Left renal pelvis (tissue), 4 donors: ENCODE measurements around the gene GNA14. TPM values are rescaled to one million over a fixed set of nuclear protein-coding genes. Genes with fewer than 3 reads are reported as not detected.
"Not testable (repeated sequence)": the region's sequence is repeated elsewhere in the genome, so short reads cannot be mapped to it uniquely, and the experiment has no call there.

Source experiments
- DNase-seq, 4 donors: peaks; one replicate each; pipeline ENCODE4 v3.0.0-alpha.2; 2013; ENCODE audit warnings: low read depth in 4 of 4, low spot score in 3 of 4
- polyA plus RNA-seq, 4 donors: library from polyadenylated mRNA; unstranded; fragments of 120-200 nt; gene quantifications; one replicate each; pipeline ENCODE4 v1.2.1, GENCODE V29; 2013; ENCODE audit not compliant: insufficient read length in 4 of 4

Gene GNA14
- polyA plus RNA-seq, 4 donors = 6.4 to 21.8 (median 14.2) TPM

DNA sequence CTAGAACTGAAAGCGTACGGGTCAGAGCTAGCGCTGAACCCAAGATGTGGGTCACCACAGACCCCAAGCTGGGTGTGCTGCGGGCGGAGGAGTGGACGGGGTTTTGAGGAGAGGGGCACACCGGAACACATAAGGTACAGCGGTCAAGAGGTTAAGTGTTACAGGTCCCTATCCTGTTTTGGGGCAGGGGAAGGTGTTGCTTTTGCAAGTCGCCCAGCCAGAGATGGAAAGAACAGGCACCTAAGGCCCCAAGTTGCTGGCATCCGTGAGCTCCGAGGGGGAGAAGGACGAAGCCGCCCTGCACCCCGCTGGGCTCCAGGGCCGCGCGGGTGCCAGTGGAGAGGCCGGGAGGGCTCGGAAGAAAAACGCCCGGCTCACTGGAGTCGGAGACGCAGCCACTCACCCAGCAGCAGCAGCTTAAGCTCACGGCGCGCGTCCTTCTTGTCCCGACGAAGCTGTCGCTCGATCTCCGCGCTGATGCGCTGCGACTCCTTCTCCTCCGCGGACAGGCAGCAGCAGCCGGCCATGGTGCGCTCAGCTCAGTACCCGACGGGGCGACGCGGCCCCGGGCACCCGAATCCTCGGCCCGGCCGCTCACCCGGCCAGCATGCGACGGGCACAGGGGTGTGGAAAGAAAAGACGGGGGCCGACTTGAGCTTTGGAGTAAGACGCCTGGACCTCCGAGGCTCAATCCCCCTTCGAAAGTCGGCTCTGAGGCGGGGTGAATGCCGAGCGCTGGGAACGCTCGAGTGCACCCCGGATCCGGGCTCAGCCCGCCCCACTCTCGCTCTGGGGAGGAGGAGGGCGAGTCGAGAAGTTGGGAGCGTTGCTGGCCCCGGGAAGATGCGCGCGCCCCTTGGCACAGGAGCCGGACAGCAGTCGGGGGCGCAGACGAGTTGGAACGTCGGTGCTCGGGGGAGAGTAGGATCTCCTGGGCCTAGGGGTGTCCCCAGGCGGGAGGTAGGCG lies 572 bp downstream of the GNA14 start:
- DNase-seq = no peak

DNA sequence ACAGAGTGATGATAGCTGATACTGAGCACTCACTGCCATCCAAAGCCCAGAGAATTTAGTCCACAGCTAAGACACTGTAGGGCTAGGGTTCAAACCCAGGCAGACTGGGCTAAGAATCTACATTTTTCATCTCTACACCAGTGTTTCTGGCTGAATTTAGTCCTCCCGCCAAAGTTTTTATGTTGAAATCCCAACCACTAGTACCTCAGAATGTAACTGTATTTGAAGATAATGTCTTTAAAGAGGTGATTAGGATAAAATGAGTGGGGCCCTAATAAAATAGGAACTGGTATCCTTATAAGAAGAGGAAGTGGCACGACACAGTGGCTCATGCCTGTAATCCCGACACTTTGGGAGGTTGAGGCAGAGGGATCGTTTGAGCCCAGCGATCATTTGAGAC lies 4.3 kb downstream of the GNA14 start:
- no peak for DNase-seq

DNA sequence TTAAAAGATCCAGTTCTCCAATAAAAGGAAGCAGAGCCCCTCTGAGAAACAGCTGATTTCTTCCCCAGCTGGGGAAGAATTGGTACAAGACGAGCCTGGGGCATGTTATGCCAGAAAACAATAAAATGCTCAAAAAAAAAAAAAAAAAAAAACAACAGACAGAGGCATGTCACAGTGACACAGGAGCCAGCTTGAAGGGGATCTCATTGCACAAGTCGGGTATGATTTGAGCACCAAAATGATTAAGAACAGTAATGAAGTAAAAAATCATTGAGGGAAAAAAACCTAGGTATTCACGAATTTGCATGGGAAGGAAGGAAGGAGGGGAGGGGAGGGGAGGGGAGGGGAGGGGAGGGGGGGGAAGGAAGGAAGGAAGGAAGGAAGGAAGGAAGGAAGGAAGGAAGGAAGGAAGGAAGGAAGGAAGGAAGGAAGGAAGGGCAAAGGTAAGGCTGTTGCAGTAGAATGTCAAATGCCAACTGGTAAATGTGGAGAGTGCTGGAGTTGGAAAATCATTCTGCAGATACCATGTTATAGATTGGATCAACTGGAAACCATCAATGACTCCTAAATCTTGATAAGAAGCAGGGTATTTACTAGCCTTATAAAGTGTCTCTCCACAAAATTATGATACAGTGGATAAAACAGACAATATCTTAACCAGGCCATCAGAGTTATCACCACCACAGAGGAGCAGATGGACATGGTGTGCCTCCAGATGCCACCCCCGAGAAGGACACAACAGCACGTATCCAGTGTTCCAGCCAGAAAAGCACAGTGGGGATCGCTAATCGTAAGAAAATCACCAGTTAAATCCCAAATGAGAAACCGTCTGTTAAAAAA lies 7.2 kb downstream of the GNA14 start:
- no peak for DNase-seq

DNA sequence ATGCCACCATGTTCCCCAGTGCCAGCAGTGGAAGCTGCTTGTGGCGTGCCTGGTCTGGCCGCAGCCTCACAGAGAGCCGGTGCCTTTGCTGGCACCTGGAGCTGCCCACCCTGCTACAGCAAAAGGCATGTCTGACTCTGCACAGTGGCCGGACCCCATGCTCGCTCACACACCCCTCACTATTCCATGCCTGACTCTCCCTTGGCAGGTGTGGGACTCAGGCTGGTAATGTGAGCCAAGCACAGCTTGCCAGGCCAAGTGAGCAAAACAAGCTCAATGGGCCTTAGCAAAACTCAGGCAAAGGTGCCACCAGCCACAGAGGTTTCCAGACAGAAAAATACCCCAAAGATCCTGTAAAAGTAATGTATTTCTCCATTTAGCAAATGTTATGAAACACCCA lies 15.5 kb downstream of the GNA14 start:
- no peak for DNase-seq

DNA sequence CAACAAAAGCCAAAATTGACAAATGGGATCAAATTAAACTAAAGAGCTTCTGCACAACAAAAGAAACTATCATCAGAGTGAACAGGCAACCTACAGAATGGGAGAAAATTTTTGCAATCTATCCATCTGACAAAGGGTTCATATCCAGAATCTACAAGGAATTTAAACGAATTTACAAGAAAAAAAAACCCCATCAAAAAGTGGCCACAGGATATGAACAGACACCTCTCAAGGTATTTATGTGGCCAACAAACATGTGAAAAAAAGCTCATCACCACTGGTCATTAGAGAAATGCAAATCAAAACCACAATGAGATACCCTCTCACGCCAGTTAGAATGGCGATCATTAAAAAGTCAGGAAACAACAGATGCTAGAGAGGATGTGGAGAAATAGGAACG lies 19.3 kb downstream of the GNA14 start:
- not testable (repeated sequence) for DNase-seq

GRCh38 chr9:77616191-77616590 lies 31.9 kb downstream of the GNA14 start:
- DNase-seq = no peak

GRCh38 chr9:77614645-77615044 lies 33.5 kb downstream of the GNA14 start:
- no peak for DNase-seq

- DNase-seq = no peak
Measured at GRCh38 chr9:77606526-77606925, 41.6 kb downstream of the GNA14 start.

- DNase-seq = no peak
Measured at GRCh38 chr9:77605449-77606220, 42.5 kb downstream of the GNA14 start.

DNA sequence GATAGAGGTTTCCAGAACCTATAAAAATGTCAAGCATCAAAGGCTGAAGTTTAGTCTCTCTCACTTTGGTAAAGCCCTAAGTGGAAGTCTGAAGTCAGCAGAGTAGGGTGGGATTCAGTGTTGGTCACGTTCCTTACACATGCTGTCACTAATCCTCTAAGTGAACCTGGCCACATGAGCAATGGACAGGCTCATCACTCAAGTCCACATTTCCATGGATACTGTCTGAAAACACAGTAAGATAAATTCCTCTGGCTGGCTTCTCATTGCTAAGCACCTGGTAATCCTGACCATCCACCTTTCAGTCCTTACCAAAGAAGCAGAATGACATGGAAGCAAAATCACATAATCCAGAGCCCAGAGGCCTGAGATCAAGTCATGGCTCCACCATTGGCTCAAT lies 43.8 kb downstream of the GNA14 start:
- DNase-seq = no peak

- DNase-seq = no peak
Measured at GRCh38 chr9:77602852-77603251, 45.3 kb downstream of the GNA14 start.

- no peak for DNase-seq
Measured at GRCh38 chr9:77601476-77602099, 46.5 kb downstream of the GNA14 start.

- no peak for DNase-seq
Measured at GRCh38 chr9:77600810-77601209, 47.3 kb downstream of the GNA14 start.

GRCh38 chr9:77599492-77599891 lies 48.6 kb downstream of the GNA14 start:
- no peak for DNase-seq

DNA sequence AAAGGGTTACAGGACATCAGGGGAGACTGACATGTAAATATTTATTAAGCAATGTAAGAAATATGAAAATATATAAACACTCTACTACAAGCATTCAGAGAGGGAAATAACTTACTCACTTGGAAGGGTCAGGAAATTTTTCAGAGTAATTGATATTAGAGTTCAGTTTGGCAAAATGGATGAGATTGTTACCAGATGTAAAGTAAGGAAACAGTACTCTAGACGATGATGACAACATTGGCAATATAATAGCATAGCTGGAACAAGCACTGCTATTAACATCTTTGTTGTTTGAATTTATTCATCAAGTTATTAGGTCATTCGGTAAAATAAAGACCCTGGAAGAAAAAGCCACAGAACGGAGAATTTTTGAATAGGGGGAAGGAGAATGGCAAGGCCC lies 49.1 kb downstream of the GNA14 start:
- DNase-seq = no peak

DNA sequence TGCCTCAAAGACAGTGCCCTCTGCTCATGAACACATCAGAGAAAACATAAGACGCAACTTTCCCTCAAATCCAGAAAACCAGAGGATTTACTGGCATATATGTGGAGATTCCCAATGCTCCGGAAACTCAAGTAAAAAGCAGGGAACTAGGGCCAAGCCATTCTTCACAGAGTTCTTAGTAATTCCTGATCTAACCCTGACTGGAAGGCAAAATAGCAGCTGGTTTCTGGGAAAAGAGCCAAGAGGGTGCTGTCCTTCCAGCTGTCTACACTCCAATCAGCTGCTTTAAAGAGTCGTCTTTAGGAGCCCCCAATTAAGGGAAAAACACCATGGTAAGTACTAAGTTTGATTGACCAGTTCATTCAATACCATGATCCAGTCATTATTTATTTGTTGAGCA lies 49.6 kb downstream of the GNA14 start:
- DNase-seq = peak; percentile 50 to 70 (median 60)

DNA sequence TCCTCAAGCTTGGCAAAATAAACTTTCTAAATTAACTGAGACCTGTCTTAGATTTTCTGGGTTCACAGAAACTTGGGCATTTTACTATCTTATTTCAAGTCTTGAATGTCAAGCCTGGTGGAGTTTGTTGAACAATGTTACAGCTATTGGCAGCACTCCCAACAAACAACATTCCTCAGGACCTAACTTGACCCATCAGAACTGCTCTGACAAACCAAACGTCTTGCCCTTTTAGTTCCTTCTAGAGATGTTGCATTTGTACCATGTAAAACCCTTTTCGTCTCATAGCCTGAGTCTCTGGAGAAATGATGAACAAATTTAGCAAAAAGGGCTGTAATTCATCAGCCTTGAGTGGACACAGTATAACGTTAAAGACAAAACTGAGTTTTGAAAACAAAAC lies 51.1 kb downstream of the GNA14 start:
- no peak for DNase-seq

DNA sequence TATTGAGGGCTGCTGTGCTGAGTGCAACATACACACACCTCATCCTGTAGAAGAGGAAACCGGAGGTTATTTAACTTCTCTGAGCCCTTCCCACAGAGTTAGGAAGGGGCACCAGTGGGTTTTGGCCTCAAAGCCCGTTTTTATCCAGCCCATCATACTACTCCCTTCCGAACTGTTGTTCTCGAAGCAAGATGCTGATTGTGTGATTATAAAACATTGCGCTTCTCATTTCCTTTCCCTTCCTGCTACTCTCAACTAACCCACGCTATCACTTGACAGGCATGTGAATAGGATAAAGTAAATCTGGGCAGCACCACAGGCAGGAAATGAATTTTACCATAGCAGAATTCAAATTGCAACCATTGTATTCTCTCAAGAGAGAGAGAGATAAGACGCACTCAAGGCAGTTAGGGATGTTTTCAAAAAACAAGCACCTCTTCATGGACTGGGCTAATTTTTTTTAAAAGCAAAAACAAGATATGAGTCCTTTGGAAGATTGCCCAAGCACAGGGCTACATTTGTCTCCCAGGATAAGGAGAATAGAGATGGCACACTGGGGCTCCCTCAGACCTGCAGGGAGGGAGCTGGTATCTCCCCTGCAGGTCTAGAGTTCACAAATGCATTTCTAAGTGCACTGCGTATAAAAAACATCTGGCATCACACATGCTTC lies 52.6 kb downstream of the GNA14 start:
- DNase-seq = no peak

DNA sequence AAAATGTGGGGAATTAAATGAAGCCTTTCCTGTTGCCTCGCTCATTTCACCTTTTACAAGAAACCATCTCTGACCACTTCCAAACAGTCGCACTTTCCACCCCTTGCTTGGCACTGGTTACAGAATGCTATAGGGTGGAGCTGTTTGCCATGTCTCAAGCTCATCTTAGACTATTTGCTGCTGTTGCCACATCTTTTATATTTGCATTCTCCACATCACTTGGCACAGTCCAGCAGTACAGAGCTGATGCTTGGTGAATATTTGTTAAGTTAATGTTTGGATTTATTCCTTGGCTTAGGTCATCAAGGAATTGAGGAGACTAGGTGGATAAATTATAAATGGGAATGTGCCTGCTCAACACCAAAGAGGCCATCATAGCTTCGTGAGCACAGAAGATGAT lies 53.2 kb downstream of the GNA14 start:
- DNase-seq = no peak

DNA sequence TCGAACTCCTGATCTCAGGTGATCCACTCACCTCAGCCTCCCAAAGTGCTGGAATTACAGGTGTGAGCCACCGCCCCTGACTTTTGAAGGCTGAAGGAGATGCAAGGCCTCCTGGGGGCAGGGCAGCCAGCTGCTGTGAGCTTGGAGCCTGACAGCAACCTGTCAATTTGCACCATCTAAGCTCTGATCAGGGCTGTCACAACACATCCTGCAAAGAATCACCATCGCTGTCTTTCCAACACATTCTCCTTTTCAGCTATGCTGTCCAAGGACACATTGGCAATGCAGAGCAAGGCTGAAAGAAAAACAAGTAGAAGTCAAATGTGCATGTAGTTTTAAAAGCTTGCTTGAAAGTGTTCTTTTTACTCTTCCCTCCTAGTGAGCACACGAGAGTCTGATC lies 54.6 kb downstream of the GNA14 start:
- no peak for DNase-seq
